SHP77 treated with DMSO at 0.1 percent for 48 hours (cell line): Measurements from ENCODE around the gene SEC14L1.

ENCODE experiments used
- DNase-seq: peaks from one replicate; lab custom pipeline; 2025; lab: John Stamatoyannopoulos, UW

SEC14L1 gene

GRCh38 chr17:77163511-77164280 lies 22.9 kb downstream of the SEC14L1 start:
- DNase-seq: no peak

GRCh38 chr17:77164483-77165091 lies 23.8 kb downstream of the SEC14L1 start:
- peak; percentile 79 for DNase-seq

GRCh38 chr17:77165577-77165976 lies 24.8 kb downstream of the SEC14L1 start:
- no peak for DNase-seq

GRCh38 chr17:77167472-77168306 lies 26.9 kb downstream of the SEC14L1 start:
- no peak for DNase-seq

GRCh38 chr17:77173104-77173503 lies 32.3 kb downstream of the SEC14L1 start:
- DNase-seq: no peak

GRCh38 chr17:77174928-77175661 lies 34.3 kb downstream of the SEC14L1 start:
- DNase-seq: no peak

- DNase-seq: no peak
Observed at GRCh38 chr17:77177002-77177741, 36.4 kb downstream of the SEC14L1 start.

- no peak for DNase-seq
Observed at GRCh38 chr17:77178050-77178449, 37.3 kb downstream of the SEC14L1 start.

- no peak for DNase-seq
Observed at GRCh38 chr17:77178563-77178962, 37.8 kb downstream of the SEC14L1 start.

GRCh38 chr17:77180503-77181357 lies 40.0 kb downstream of the SEC14L1 start:
- DNase-seq: no peak

GRCh38 chr17:77182205-77183172 lies 41.7 kb downstream of the SEC14L1 start:
- DNase-seq: no peak

- DNase-seq: no peak
Observed at GRCh38 chr17:77184474-77184873, 43.7 kb downstream of the SEC14L1 start.

GRCh38 chr17:77185137-77185536 lies 44.4 kb downstream of the SEC14L1 start:
- no peak for DNase-seq

GRCh38 chr17:77186141-77186604 lies 45.4 kb downstream of the SEC14L1 start:
- DNase-seq: peak; percentile 52

- no peak for DNase-seq
Observed at GRCh38 chr17:77188084-77189066, 47.6 kb downstream of the SEC14L1 start.

- no peak for DNase-seq
Observed at GRCh38 chr17:77189148-77189547, 48.4 kb downstream of the SEC14L1 start.

GRCh38 chr17:77190576-77190975 lies 49.8 kb downstream of the SEC14L1 start:
- DNase-seq: no peak

GRCh38 chr17:77191244-77191643 lies 50.5 kb downstream of the SEC14L1 start:
- no peak for DNase-seq
